Testis (tissue), 3 donors: ENCODE measurements around the gene ARID4B. TPM values are rescaled to one million over a fixed set of nuclear protein-coding genes. Genes with fewer than 3 reads are reported as not detected.
"Not testable (repeated sequence)": the region's sequence is repeated elsewhere in the genome, so short reads cannot be mapped to it uniquely, and the experiment has no call there.

Experiments
- DNase-seq: peaks from one replicate; pipeline ENCODE4 v3.0.0-alpha.2; 2019
- H3K27ac ChIP-seq, 2 donors: fragments of 200-600 bp; sonication (generic); one replicate each; pipeline ENCODE4 v1.5.1; 2019
- H3K27me3 ChIP-seq: fragments of 200-600 bp; sonication (generic); one replicate; pipeline ENCODE4 v1.5.1; 2019
- H3K36me3 ChIP-seq: fragments of 200-600 bp; sonication (generic); one replicate; pipeline ENCODE4 v1.5.1; 2017; ENCODE audit warnings: low read depth; ENCODE audit errors: missing control alignments
- H3K4me1 ChIP-seq: fragments of 200-600 bp; sonication (generic); one replicate; pipeline ENCODE4 v1.5.1; 2019
- H3K4me3 ChIP-seq, 2 donors: fragments of 200-600 bp; sonication (generic); one replicate each; pipeline ENCODE4 v1.5.1; 2017 to 2019
- H3K9me3 ChIP-seq: fragments of 200-600 bp; sonication (generic); one replicate; pipeline ENCODE4 v1.5.1; 2017
- POLR2A ChIP-seq: fragments of 450-650 bp; IDR thresholded peaks from one replicate; pipeline ENCODE4 v1.6.1; 2017; ENCODE audit warnings: antibody characterized with exemption, mild to moderate bottlenecking, moderate library complexity
- WGBS, 2 donors: methylation state at CpG; one replicate each; pipeline ENCODE4 v1.1.5; 2018; 5-methylcytosine and 5-hydroxymethylcytosine counted together
- intact Hi-C: fragments of 100-400 bp; cut with DNase I; formaldehyde crosslinking; loops from one replicate; pipeline ENCODE4 v1.15.1; 2023; ENCODE audit warnings: low total_unique reads
- polyA plus RNA-seq: library from polyadenylated mRNA; stranded (reverse); fragments of 350-450 nt; fragmentation: Illumina TruSeq; extraction: RNeasy Lipid Tissue Mini Kit (QIAGEN cat#74804); gene quantifications from one replicate; pipeline ENCODE4 v1.2.3, GENCODE V29; 2014; ENCODE audit warnings: low read depth, low replicate concordance; ENCODE audit not compliant: insufficient read depth
- total RNA-seq, 2 donors: library from RNA; depleted of rRNA; stranded (reverse); fragments of >200 nt; gene quantifications; one replicate each; pipeline ENCODE4 v1.2.3, GENCODE V29; 2016
- TF ChIP-seq, protein P1 (sequence below), 3 experiments: fragments of 450-650 bp in 2 of 3; fragments of 200-600 bp in 1 of 3; sonication (generic) in 1 of 3; IDR thresholded peaks; one replicate each; pipeline ENCODE4 v1.5.1; 2016 to 2019; ENCODE audit warnings: antibody characterized with exemption in 3 of 3, mild to moderate bottlenecking in 2 of 3, moderate library complexity in 1 of 3

Gene ARID4B
- total and polyA plus RNA-seq, 3 donors from 2014 or later, result 11.6 to 72.4 (median 60.0) TPM

DNA sequence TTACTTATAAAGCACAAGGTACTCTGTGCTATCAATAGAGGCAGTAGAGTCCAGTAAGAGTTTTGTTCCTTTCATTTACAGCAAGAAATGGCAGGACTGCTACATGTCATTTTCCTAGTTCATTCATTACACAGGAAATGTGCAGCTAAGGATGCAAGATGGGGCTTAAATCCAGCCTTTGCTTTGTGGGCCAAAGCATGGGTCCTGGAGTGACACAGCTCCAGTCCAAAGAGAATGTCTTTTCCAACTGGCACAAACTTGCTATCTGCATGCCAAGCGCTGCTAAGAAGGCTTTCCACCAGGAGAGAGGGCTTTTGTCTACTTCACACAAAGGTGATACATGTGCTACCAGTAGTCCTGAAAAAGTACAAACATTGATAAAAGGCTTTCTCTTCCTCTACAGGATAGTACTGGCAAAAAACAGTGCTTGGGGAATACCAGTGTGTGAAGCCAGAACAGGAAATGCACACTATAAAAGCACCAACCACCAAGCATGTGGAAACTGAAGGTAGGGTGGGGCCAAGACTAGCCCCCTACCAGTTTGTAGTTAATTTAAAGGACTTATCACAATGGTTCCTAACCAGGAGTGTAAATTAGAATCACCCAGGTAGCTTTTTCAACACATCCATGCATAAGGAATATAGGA is 68.7 kb downstream of the ARID4B start:
- Histone ChIP-seq H3K27me3 (no peaks in the 10 kb centered on the region), H3K27ac (no peak overlapping the region), H3K4me3 (no peak overlapping the region), H3K9me3 (no peaks in the 10 kb centered on the region), H3K4me1 (no peaks in the 10 kb centered on the region), H3K36me3 (no peaks in the 10 kb centered on the region)
- intact Hi-C loops, result no loop called here
- no peak for DNase-seq
- 95 to 100% methylated on average over 1 of the region's 1 CpG for WGBS, 2 donors
- TF ChIP-seq POLR2A, result no peak
- TF ChIP-seq, protein P1, sequence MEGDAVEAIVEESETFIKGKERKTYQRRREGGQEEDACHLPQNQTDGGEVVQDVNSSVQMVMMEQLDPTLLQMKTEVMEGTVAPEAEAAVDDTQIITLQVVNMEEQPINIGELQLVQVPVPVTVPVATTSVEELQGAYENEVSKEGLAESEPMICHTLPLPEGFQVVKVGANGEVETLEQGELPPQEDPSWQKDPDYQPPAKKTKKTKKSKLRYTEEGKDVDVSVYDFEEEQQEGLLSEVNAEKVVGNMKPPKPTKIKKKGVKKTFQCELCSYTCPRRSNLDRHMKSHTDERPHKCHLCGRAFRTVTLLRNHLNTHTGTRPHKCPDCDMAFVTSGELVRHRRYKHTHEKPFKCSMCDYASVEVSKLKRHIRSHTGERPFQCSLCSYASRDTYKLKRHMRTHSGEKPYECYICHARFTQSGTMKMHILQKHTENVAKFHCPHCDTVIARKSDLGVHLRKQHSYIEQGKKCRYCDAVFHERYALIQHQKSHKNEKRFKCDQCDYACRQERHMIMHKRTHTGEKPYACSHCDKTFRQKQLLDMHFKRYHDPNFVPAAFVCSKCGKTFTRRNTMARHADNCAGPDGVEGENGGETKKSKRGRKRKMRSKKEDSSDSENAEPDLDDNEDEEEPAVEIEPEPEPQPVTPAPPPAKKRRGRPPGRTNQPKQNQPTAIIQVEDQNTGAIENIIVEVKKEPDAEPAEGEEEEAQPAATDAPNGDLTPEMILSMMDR (IDR thresholded peaks at IDR 0.05), result no peak

DNA sequence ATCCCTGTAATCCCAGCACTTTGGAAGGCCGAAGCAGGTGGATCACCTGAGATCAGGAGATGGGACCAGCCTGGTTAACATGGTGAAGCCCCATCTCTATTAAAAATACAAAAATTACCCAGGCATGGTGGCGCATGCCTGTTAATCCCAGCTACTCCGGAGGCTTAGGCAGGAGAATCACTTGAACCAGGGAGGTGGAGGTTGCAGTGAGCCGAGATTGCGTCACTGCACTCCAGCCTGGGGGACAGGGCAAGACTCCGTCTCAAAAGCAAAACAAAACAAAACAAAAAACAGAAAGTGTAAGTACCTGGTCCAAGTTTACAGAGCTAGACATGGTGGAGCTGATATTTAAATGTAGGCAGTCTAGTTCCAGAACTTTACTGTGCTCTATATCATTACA is 69.9 kb downstream of the ARID4B start:
- DNase-seq, intact Hi-C loops, H3K27ac ChIP-seq, H3K4me3 ChIP-seq, H3K4me1 ChIP-seq, H3K36me3 ChIP-seq, H3K27me3 ChIP-seq, H3K9me3 ChIP-seq: not testable (repeated sequence)
- 94 to 97% methylated on average over 6 of the region's 6 CpGs for WGBS, 2 donors

DNA sequence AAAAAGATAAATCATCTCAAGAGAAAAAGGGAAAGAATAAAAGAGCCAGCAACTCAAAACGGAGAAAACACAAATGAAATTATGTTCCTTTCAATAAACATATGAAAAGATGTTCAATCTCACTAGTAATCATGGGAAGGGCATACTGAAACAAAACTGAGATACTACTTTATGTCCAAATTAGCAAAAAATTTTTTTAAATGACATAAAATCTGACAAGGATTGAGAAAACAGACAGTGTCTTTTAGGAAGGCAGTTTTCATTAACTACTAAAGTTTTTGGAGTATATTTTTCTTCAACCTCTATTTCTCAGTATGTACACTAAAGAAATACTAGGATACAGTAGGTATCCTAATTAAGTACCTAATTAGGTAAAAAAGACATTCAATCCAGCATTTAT is 73.3 kb downstream of the ARID4B start:
- Histone ChIP-seq H3K9me3 (no peaks in the 10 kb centered on the region), H3K27ac (no peak overlapping the region), H3K36me3 (no peaks in the 10 kb centered on the region), H3K4me3 (no peak overlapping the region), H3K27me3 (no peaks in the 10 kb centered on the region), H3K4me1 (no peaks in the 10 kb centered on the region)
- DNase-seq, result no peak
- intact Hi-C loops, result no loop called here
- WGBS, 2 donors, result 88 to 90% methylated on average over 1 of the region's 1 CpG
- TF ChIP-seq, protein P1 (IDR thresholded peaks at IDR 0.05), result no peak
- TF ChIP-seq POLR2A, result no peak

DNA sequence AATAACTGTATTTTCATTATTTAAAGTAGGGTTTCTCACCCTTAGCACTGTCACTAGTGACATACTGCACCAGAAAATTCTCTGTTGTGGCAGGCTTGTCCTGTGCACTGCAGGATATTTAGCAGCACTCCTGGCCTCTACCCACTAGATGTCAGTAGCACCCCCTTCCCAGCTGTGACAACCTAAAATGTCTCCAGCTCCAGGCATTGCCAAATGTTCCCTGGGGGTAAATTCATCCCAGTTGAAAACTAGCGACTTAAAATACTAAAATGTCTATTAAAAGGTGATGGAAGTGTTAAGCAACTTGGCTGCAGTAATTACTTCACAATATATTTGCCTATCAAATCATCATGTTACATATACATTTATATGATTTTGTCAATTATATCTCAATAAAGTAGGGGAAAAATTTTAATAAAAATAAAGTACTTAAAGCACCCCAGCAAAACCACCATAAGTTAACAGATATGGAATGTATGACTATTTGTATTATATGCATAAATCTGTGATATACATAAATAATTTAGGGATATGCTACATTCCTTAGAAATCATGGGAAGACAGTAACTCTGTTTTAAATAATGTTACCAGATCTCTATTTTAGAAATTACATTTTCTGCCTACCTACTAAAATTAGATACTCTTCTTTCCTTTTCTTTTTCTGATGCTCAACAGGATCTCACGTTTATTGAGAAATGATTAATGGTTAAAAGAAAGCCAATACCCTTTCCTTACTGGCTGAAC is 74.6 kb downstream of the ARID4B start:
- Histone ChIP-seq H3K36me3 (no peaks in the 10 kb centered on the region), H3K4me1 (no peaks in the 10 kb centered on the region), H3K27ac (no peak overlapping the region), H3K27me3 (no peaks in the 10 kb centered on the region), H3K4me3 (no peak overlapping the region), H3K9me3 (no peaks in the 10 kb centered on the region)
- TF ChIP-seq, protein P1 (IDR thresholded peaks at IDR 0.05), result peak; percentile 8 to 70 (median 17)
- TF ChIP-seq POLR2A, result no peak
- 45 to 47% methylated on average over 2 of the region's 2 CpGs for WGBS, 2 donors
- intact Hi-C loops, result no loop called here
- DNase-seq, result peak; percentile 58

DNA sequence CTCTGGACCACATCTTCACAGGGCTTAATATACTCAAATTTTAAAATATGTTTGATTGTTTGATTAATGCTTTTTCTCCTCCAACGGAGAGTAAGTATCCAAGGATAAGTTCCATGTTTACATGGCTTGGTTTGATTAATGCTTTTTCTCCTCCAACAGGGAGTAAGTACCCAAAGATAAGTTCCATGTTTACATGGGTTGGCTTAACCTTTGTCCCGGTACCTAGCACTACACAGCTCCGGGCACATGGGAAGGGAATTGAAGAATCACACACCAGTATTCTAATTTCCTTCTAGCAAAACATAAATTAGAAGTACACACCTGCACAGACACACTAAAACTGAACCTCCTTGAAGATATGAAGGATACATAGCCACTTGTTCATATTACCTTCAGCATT is 77.5 kb downstream of the ARID4B start:
- intact Hi-C loops, result no loop called here
- TF ChIP-seq, protein P1 (IDR thresholded peaks at IDR 0.05), result no peak
- TF ChIP-seq POLR2A, result no peak
- H3K4me3 ChIP-seq, result no peak overlapping the region
- no peaks in the 10 kb centered on the region for H3K4me1 ChIP-seq
- H3K27me3 ChIP-seq, result no peaks in the 10 kb centered on the region
- H3K27ac ChIP-seq, result no peak overlapping the region
- WGBS, 2 donors, result 90 to 95% methylated on average over 3 of the region's 3 CpGs
- no peak for DNase-seq
- no peaks in the 10 kb centered on the region for H3K36me3 ChIP-seq
- no peaks in the 10 kb centered on the region for H3K9me3 ChIP-seq
